PFSK-1 (cell line): ENCODE data around the gene STIP1.

Experiments
- POLR2AphosphoS5 ChIP-seq: IDR thresholded peaks from 2 replicates; pipeline ENCODE4 v1.6.1; 2012; ENCODE audit warnings: low read depth, mild to moderate bottlenecking, control low read depth, low read length, moderate library complexity
- REST ChIP-seq, 2 experiments: IDR thresholded peaks; 2 replicates each; pipeline versions ENCODE4 v1.6.1 to v1.8.0; 2011 to 2012; ENCODE audit warnings: low read depth in 2 of 2, low read length in 2 of 2, control low read depth in 1 of 2, inconsistent platforms in 1 of 2, mild to moderate bottlenecking in 1 of 2, moderate library complexity in 1 of 2; ENCODE audit not compliant: insufficient read depth in 1 of 2
- SIN3A ChIP-seq: IDR thresholded peaks from 2 replicates; pipeline ENCODE4 v1.6.1; 2012; ENCODE audit warnings: mild to moderate bottlenecking, low read length, moderate library complexity, borderline replicate concordance; ENCODE audit not compliant: insufficient read depth

DNA sequence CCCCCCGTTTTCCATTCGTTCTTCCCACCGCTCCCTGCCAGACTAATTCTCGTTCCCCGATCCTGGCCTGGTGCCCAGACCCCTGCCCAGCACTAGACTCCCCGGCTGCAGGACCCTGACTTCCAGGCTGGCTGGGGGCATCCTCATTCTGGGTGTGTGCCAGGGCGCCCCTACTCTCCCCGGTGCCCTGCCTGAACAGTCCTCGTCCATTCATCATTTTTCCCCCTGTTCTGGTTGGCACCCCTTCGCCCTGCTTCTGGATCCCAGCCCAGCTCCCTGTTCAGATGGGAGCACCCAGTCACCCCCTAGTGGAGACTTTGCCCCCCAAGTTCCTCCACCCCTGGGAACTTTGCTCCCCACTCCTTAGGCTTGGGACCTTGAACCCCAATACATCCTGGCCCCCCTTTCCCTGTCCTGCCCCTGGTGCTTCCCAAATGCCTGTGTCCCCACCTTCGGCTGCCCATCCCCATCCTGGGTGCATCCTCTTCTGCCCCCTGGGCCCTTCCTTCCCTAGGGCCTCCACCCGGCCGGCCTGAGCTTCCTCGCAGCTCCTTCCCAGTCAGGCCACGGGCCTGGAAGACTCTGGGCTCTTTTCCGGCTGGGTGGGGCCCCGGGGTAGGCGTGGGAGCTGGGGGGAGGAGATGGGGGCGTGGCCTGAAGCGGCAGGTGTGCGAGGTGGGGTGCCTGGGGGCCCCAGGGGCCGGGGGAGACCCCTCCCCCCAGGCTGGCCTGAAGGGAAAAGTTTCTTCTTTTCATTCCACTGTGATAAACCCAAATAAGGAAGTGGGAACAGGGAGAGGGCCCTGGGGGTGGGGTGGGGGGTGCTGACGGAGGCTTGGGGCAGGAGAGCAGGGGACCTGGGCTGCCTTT is 66.3 kb downstream of the STIP1 start:
- peak; percentile 84; the same call in 1 of the 2 replicates for TF ChIP-seq POLR2AphosphoS5
- TF ChIP-seq SIN3A, result peak; percentile 48; the same call in 1 of the 2 replicates
- no peak for TF ChIP-seq REST (IDR thresholded peaks at IDR 0.05; ENCODE audit: insufficient read depth in 1 of 2, low read depth in 2 of 2, low read length in 2 of 2)
